GM19238 (cell line): ENCODE measurements around the gene CAMKMT.

Experiments
- DNase-seq: peaks from one replicate; pipeline ENCODE4 v3.0.0; 2011; ENCODE audit warnings: low spot score; ENCODE audit not compliant: insufficient read length

Gene CAMKMT

DNA sequence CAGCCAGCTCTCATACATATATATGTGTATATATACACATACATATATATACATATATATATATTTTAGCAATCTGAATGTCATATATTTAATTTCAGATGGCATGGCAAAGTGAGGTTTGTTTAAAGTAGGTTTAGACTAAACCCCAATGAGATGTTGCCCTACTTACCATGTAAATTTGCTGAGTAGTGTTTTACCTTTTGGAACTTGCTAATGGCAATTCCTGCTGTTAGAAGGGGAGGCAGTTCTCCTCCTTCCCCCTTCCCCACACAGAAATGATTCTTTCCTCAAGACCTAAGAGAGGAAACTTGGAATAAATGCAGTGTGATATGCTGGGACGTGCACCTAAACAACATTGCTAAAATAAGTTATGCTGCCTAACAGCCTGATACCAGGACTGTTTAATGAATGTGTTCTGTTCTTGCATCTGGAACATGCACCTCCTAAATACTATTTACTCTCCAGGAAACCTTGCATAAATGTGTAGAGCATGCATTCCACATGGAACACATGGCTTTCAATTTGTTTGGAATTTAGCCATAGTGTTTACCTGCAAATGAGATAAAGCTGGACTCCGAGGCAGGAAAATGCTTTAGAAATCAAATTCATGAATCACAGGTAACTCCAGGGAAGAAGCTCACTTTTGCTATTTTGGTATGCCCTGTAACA lies 326.8 kb downstream of the CAMKMT start:
- DNase-seq = no peak

DNA sequence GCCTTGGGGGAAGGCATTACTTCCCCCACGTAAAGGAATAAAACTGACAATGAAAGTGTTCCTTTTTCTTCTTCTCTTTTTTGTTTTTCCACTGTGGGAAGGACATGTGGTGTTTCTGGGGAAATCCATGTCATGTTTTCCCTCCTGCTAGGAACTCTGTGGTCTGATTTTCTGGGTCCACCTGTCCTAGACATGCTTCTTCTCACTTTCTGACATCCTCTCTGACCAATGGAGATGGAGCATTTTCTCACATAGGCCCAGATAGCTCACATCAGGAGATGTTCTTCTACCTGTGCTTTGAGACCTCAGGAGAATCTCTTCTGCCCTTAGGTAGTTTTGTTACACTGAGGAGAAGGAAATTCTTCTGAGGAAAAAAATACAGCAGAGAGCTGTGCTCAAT lies 327.8 kb downstream of the CAMKMT start:
- DNase-seq = no peak

DNA sequence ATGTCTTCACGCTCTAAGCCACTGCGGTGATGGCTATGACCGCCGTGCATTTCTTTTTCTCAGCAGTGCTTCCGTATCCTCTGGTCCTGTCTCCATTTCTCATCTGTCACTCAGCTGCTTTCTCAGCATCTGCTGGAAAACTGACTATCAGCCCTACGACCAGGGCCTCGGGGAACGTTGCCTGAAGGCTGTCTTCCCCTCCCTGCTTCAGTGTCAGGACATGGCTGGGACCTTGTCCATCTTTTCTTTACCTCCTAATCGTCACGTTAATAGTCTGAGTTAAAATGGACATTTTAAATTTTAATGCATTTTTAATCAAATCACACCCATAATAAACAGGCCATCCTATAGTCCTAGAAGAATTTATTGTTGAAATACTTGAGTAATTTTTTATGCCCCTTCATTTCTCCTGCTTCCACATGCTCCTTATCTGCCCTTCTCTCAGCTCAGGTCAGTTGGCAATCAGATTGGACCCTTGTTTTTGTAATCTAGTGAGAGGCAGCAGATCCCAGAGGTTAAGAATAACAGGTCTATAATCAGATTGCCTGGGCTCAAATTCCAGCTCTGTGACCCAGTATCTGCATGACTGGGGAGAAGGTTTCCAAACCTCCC lies 329.5 kb downstream of the CAMKMT start:
- no peak for DNase-seq

DNA sequence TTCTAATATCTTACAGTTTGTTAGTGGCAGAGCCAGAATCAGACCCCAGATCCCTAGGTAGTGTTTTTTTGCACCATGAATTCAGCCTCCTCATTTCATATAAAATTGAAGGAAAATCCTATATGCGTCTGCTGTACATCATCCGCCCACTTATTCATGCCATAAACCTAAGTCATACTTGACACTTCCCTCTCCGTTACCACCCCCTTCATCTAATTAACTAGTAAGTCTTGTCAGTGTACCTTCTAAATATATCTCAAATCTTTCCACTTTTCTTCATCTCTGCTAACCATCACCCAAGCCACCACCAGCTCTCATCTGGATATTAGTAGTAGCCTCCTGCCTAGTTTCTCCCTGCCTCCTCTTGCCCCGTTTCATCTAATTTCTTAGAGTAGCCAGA lies 331.1 kb downstream of the CAMKMT start:
- no peak for DNase-seq

GRCh38 chr2:44700824-44701223 lies 339.1 kb downstream of the CAMKMT start:
- DNase-seq = no peak

GRCh38 chr2:44705356-44705755 lies 343.6 kb downstream of the CAMKMT start:
- DNase-seq = no peak

- no peak for DNase-seq
Observed at GRCh38 chr2:44705876-44706480, 344.2 kb downstream of the CAMKMT start.

- DNase-seq = no peak
Observed at GRCh38 chr2:44706681-44707553, 345.2 kb downstream of the CAMKMT start.

- DNase-seq = no peak
Observed at GRCh38 chr2:44707945-44708660, 346.4 kb downstream of the CAMKMT start.

- DNase-seq = no peak
Observed at GRCh38 chr2:44708661-44709000, 346.9 kb downstream of the CAMKMT start.

- DNase-seq = no peak
Observed at GRCh38 chr2:44713170-44713569, 351.4 kb downstream of the CAMKMT start.

DNA sequence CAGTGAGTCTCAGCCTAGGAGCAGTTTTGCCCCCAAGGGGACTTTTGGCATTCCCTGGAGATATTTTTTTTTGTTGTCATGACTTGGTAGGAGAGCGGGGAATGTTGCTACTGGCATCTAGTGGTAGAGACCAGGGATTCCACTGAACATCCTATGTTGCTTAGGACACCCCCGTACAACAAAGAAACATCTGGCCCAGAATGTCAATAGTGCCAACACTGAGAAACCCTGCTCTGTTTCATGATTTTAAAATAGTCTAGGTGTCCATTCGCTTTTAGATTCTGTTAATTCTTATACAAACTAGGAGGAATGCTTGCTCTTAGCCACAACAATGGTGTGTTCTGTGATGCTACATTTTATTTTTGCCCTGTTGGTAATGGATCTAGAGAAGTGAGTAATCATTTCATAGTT lies 353.9 kb downstream of the CAMKMT start:
- no peak for DNase-seq

- DNase-seq = no peak
Observed at GRCh38 chr2:44716131-44716530, 354.4 kb downstream of the CAMKMT start.

GRCh38 chr2:44718431-44718830 lies 356.7 kb downstream of the CAMKMT start:
- DNase-seq = no peak

DNA sequence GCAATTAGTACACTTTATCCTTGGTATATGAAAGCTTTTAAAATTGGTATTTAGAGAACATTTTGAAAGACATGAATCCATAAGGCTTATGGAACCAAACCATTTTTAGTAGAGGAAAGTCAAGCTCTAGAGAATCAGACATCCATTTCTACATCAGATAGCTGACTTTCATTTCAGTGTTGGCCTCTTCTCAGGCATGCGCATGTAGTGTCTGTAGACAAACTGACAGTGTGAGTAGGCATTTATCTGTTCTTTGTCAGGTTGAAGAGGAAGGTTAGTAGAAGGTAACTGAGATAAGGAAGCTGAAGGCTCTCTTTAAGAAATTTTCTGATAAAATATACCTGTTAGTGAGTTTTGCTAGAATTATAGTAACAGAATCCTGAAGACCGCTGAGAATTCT lies 357.8 kb downstream of the CAMKMT start:
- DNase-seq = no peak

- no peak for DNase-seq
Observed at GRCh38 chr2:44722026-44722625, 360.4 kb downstream of the CAMKMT start.

GRCh38 chr2:44723921-44724320 lies 362.2 kb downstream of the CAMKMT start:
- no peak for DNase-seq

DNA sequence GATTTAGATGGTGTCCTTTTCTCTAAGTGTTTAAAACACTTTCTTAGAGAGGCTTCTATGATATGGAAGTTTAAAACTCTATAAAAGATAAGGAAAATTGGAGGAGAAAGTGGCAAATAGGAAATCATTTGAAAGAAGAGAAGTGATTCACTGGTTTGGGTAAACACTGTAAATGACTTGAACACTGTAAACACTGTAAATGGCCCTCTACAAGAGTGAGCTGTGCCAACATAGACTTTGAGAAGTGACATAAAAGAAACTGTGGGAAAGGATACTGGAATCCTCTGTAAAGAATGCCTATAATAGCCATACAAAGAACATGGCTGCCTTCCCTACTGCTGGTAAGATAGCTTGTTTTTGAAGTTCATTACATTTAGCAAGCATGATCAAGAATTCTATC lies 368.8 kb downstream of the CAMKMT start:
- DNase-seq = no peak

- DNase-seq = no peak
Observed at GRCh38 chr2:44731505-44731904, 369.8 kb downstream of the CAMKMT start.

- DNase-seq = no peak
Observed at GRCh38 chr2:44736270-44736942, 374.7 kb downstream of the CAMKMT start.
